GM12878 (cell line): ENCODE data around the gene LDLRAD3.

Source experiments
- CBX5 ChIP-seq: sonication (generic); IDR thresholded peaks from 2 replicates; pipeline ENCODE4 v1.6.1; 2016; ENCODE audit warnings: low read depth, moderate library complexity, mild to moderate bottlenecking, inconsistent platforms
- CTCF ChIP-seq, 3 experiments: IDR thresholded peaks in 2 of 3; conservative IDR thresholded peaks in 1 of 3; 2 replicates each; pipeline ENCODE4 v1.5.1; 2011; ENCODE audit warnings: low read depth in 3 of 3, low read length in 3 of 3, mild to moderate bottlenecking in 3 of 3, control low read depth in 2 of 3, moderate library complexity in 2 of 3, inconsistent platforms in 1 of 3, mixed read lengths in 1 of 3; ENCODE audit not compliant: control insufficient read depth in 2 of 3, insufficient read depth in 1 of 3; ENCODE audit errors: extremely low read depth in 1 of 3
- NFIC ChIP-seq: IDR thresholded peaks from 2 replicates; pipeline ENCODE4 v1.6.1; 2012; ENCODE audit warnings: low read depth, mild to moderate bottlenecking, inconsistent platforms, low read length, moderate library complexity
- POLR2A ChIP-seq: IDR thresholded peaks from 2 replicates; pipeline ENCODE4 v1.6.1; 2011; ENCODE audit warnings: low read depth, mild to moderate bottlenecking, low read length
- POLR2AphosphoS5 ChIP-seq: IDR thresholded peaks from 2 replicates; pipeline ENCODE4 v1.6.1; 2011; ENCODE audit warnings: mild to moderate bottlenecking, low read length, inconsistent platforms
- RCOR1 ChIP-seq: conservative IDR thresholded peaks from 2 replicates; pipeline ENCODE4 v1.6.1; 2012; ENCODE audit warnings: low read depth, low read length, improper control_type of control experiment
- SPI1 ChIP-seq: IDR thresholded peaks from 2 replicates; pipeline ENCODE4 v1.6.1; 2011; ENCODE audit warnings: low read depth, mild to moderate bottlenecking, low read length, moderate library complexity, borderline replicate concordance; ENCODE audit not compliant: insufficient read depth

GRCh38 chr11:36196411-36196998, 252.6 kb downstream of the LDLRAD3 start:
- TF ChIP-seq CBX5, result no peak
- TF ChIP-seq POLR2AphosphoS5, result no peak
- TF ChIP-seq POLR2A, result no peak
- no peak for TF ChIP-seq SPI1
- no peak for TF ChIP-seq RCOR1
- TF ChIP-seq CTCF (IDR thresholded peaks at IDR 0.05 in 2 of 3, conservative IDR thresholded peaks at IDR 0.05 in 1 of 3; ENCODE audit: control insufficient read depth in 2 of 3, extremely low read depth in 1 of 3, insufficient read depth in 1 of 3, low read depth in 3 of 3, low read length in 3 of 3), result no peak
- TF ChIP-seq NFIC, result no peak
